GM23248 (cell line): ENCODE measurements around the gene CREBL2. TPM values are rescaled to one million over a fixed set of nuclear protein-coding genes. Genes with fewer than 3 reads are reported as not detected.
A peak's percentile ranks its signal among the peaks of the same experiment; 100 is the strongest.

ENCODE experiments used
- DNase-seq: peaks from one replicate; pipeline ENCODE4 v3.0.0-alpha.2; 2015
- H2AFZ ChIP-seq: fragments of 200-600 bp; sonication (generic); 2 replicates; pipeline ENCODE4 v1.6.1; 2016; ENCODE audit warnings: antibody characterized with exemption
- H3F3A ChIP-seq: fragments of 200-600 bp; sonication (generic); 2 replicates; pipeline ENCODE4 v1.6.1; 2016; ENCODE audit warnings: mild to moderate bottlenecking, antibody characterized with exemption, mixed run types; ENCODE audit not compliant: insufficient read depth
- H3K27ac ChIP-seq: fragments of 200-600 bp; sonication (generic); 2 replicates; pipeline ENCODE4 v1.5.1; 2016; ENCODE audit warnings: mild to moderate bottlenecking
- H3K27me3 ChIP-seq: fragments of 200-600 bp; sonication (generic); replicated peaks from 2 replicates; pipeline ENCODE4 v1.6.1; 2016; ENCODE audit warnings: mild to moderate bottlenecking; ENCODE audit not compliant: insufficient read depth
- H3K36me3 ChIP-seq: fragments of 200-600 bp; sonication (generic); 2 replicates; pipeline ENCODE4 v1.6.1; 2016; ENCODE audit warnings: low read depth, mild to moderate bottlenecking
- H3K4me1 ChIP-seq: fragments of 200-600 bp; sonication (generic); 2 replicates; pipeline ENCODE4 v1.6.1; 2016; ENCODE audit warnings: mild to moderate bottlenecking; ENCODE audit not compliant: insufficient read depth
- H3K4me2 ChIP-seq: fragments of 200-600 bp; sonication (generic); one replicate; pipeline ENCODE4 v1.6.1; 2016; ENCODE audit warnings: mild to moderate bottlenecking; ENCODE audit not compliant: unreplicated experiment
- H3K4me3 ChIP-seq: fragments of 200-600 bp; sonication (generic); 2 replicates; pipeline ENCODE4 v1.5.1; 2016; ENCODE audit warnings: mild to moderate bottlenecking
- H3K79me2 ChIP-seq: fragments of 200-600 bp; sonication (generic); 2 replicates; pipeline ENCODE4 v1.6.1; 2016; ENCODE audit warnings: mild to moderate bottlenecking; ENCODE audit not compliant: insufficient read depth
- H3K9ac ChIP-seq: fragments of 200-600 bp; sonication (generic); 2 replicates; pipeline ENCODE4 v1.6.1; 2016; ENCODE audit warnings: mild to moderate bottlenecking
- H3K9me2 ChIP-seq: fragments of 200-600 bp; sonication (generic); 2 replicates; pipeline ENCODE4 v1.6.1; 2016; ENCODE audit warnings: mixed run types, mild to moderate bottlenecking, moderate library complexity; ENCODE audit not compliant: insufficient read depth
- H3K9me3 ChIP-seq: fragments of 200-600 bp; sonication (generic); one replicate; pipeline ENCODE4 v1.6.1; 2017; ENCODE audit warnings: low read depth
- H4K20me1 ChIP-seq: fragments of 200-600 bp; sonication (generic); 2 replicates; pipeline ENCODE4 v1.6.0; 2016; ENCODE audit not compliant: insufficient read depth
- EZH2 ChIP-seq: fragments of 200-600 bp; sonication (generic); IDR thresholded peaks from 2 replicates; pipeline ENCODE4 v1.6.1; 2018; ENCODE audit warnings: antibody characterized with exemption, mild to moderate bottlenecking; ENCODE audit not compliant: insufficient read depth, poor library complexity, severe bottlenecking
- EZH2phosphoT487 ChIP-seq: fragments of 200-600 bp; sonication (generic); IDR thresholded peaks from 2 replicates; pipeline ENCODE4 v1.6.1; 2018; ENCODE audit warnings: antibody characterized with exemption, moderate library complexity, mild to moderate bottlenecking, low read depth; ENCODE audit not compliant: insufficient read depth
- WGBS, 2 experiments: methylation state at CpG; one replicate each; pipeline ENCODE4 v1.1.6; 2015 to 2017; ENCODE audit warnings: low lambda C conversion rate in 2 of 2, low coverage in 1 of 2; ENCODE audit errors: missing lambda C conversion rate in 2 of 2; 5-methylcytosine and 5-hydroxymethylcytosine counted together
- in situ Hi-C: fragments of 300-500 bp; cut with MboI; formaldehyde crosslinking; loops from 2 replicates; pipeline ENCODE4 v1.15.0; 2020
- polyA plus RNA-seq: library from polyadenylated mRNA; unstranded; fragments of >200 nt; fragmentation: Nextera tagmentation; extraction: Ambion mirVana; gene quantifications from 2 replicates; pipeline ENCODE4 v1.2.1, GENCODE V29; 2016
- total RNA-seq: library from RNA; depleted of rRNA; stranded (reverse); fragments of >200 nt; shearing (Covaris generic); gene quantifications from 2 replicates; pipeline ENCODE4 v1.2.3, GENCODE V29; 2014

Gene CREBL2
- total and polyA plus RNA-seq, 2 experiments from 2014 or later = 23.4 to 38.4 TPM

GRCh38 chr12:12606781-12607589 lies 4.7 kb upstream of the CREBL2 start:
- H2AFZ ChIP-seq = peak overlapping the region; percentile 70
- H4K20me1 ChIP-seq = no peaks in the 10 kb centered on the region
- peak overlapping the region; percentile 52 for H3K4me2 ChIP-seq
- H3K27me3 ChIP-seq = no peaks in the 10 kb centered on the region
- in situ Hi-C loops = no loop called here
- no peaks in the 10 kb centered on the region for H3K36me3 ChIP-seq
- H3K9me3 ChIP-seq = no peaks in the 10 kb centered on the region
- H3K4me3 ChIP-seq = no peak overlapping the region
- no peaks in the 10 kb centered on the region; the same call in 1 of the 2 replicates for H3K9me2 ChIP-seq
- H3K9ac ChIP-seq = no peak overlapping the region
- 53 to 56% methylated on average over 7 of the region's 7 CpGs for WGBS, 2 experiments
- H3K4me1 ChIP-seq = peaks cover 14% of the 10 kb centered on the region
- no peak for TF ChIP-seq EZH2phosphoT487
- TF ChIP-seq EZH2 = no peak
- H3K27ac ChIP-seq = no peak overlapping the region; the same call in 1 of the 2 replicates
- H3K79me2 ChIP-seq = no peaks in the 10 kb centered on the region
- peak; percentile 65 for DNase-seq
- peaks cover 9% of the 10 kb centered on the region; the same call in 1 of the 2 replicates for H3F3A ChIP-seq

- no peak for DNase-seq
- H3K36me3 ChIP-seq = no peaks in the 10 kb centered on the region
- TF ChIP-seq EZH2phosphoT487 (no peak), EZH2 (no peak)
- peaks cover 10% of the 10 kb centered on the region for H3K79me2 ChIP-seq
- no peak overlapping the region for H3K4me2 ChIP-seq
- in situ Hi-C loops = no loop called here
- H3F3A ChIP-seq = peaks cover 15% of the 10 kb centered on the region
- no peak overlapping the region for H3K4me3 ChIP-seq
- no peaks in the 10 kb centered on the region; the same call in 1 of the 2 replicates for H3K9me2 ChIP-seq
- H4K20me1 ChIP-seq = no peaks in the 10 kb centered on the region
- no peak overlapping the region for H3K27ac ChIP-seq
- H3K4me1 ChIP-seq = peaks cover 25% of the 10 kb centered on the region
- H3K27me3 ChIP-seq = no peaks in the 10 kb centered on the region
- 52 to 65% methylated on average over 1 of the region's 1 CpG for WGBS, 2 experiments
- no peak overlapping the region for H2AFZ ChIP-seq
- no peaks in the 10 kb centered on the region for H3K9me3 ChIP-seq
- H3K9ac ChIP-seq = no peak overlapping the region
Observed at GRCh38 chr12:12608557-12608957, 3.1 kb upstream of the CREBL2 start.

GRCh38 chr12:12609692-12610091 lies 2.0 kb upstream of the CREBL2 start:
- Histone ChIP-seq H3K36me3 (no peaks in the 10 kb centered on the region), H3F3A (peaks cover 15% of the 10 kb centered on the region), H2AFZ (no peak overlapping the region), H3K9me3 (no peaks in the 10 kb centered on the region), H3K9me2 (no peaks in the 10 kb centered on the region; the same call in 1 of the 2 replicates), H3K4me2 (no peak overlapping the region), H4K20me1 (no peaks in the 10 kb centered on the region), H3K79me2 (peaks cover 22% of the 10 kb centered on the region), H3K9ac (no peak overlapping the region), H3K4me1 (peaks cover 26% of the 10 kb centered on the region), H3K4me3 (no peak overlapping the region), H3K27ac (no peak overlapping the region), H3K27me3 (no peaks in the 10 kb centered on the region)
- 95 to 97% methylated on average over 1 to 3 of the region's 3 CpGs for WGBS, 2 experiments
- DNase-seq = no peak
- TF ChIP-seq EZH2phosphoT487 (no peak), EZH2 (no peak)
- in situ Hi-C loops = no loop called here

- H3K9me3 ChIP-seq = no peaks in the 10 kb centered on the region
- peak overlapping the region; percentile 96 for H3K27ac ChIP-seq
- H3K79me2 ChIP-seq = peaks cover 32% of the 10 kb centered on the region
- peaks cover 26% of the 10 kb centered on the region for H3K4me1 ChIP-seq
- no peaks in the 10 kb centered on the region for H3K27me3 ChIP-seq
- H4K20me1 ChIP-seq = no peaks in the 10 kb centered on the region
- 94 to 100% methylated on average over 4 of the region's 4 CpGs for WGBS, 2 experiments
- TF ChIP-seq EZH2phosphoT487 (no peak), EZH2 (no peak)
- H2AFZ ChIP-seq = peak overlapping the region; percentile 91
- no peaks in the 10 kb centered on the region for H3K36me3 ChIP-seq
- H3K9ac ChIP-seq = peak overlapping the region; percentile 92
- in situ Hi-C loops = no loop called here
- no peaks in the 10 kb centered on the region; the same call in 1 of the 2 replicates for H3K9me2 ChIP-seq
- H3K4me2 ChIP-seq = peak overlapping the region; percentile 84
- peak overlapping the region; percentile 81 for H3K4me3 ChIP-seq
- no peak for DNase-seq
- H3F3A ChIP-seq = peaks cover 15% of the 10 kb centered on the region
Observed at GRCh38 chr12:12610711-12611110, 965 bp upstream of the CREBL2 start.
